Right ventricle myocardium superior (tissue), 1 donor: ENCODE measurements around the gene SDF4. TPM values are rescaled to one million over a fixed set of nuclear protein-coding genes. Genes with fewer than 3 reads are reported as not detected.

ENCODE experiments used
- ATAC-seq: fragments of 200-7000 bp; cut with Tn5 transposase; one replicate; pipeline ENCODE4 v1.9.1; 2020; ENCODE audit warnings: mild to moderate bottlenecking; ENCODE audit not compliant: poor library complexity
- DNase-seq: peaks from one replicate; pipeline ENCODE4 v3.0.0-alpha.2; 2020
- intact Hi-C: fragments of 100-400 bp; cut with DNase I; formaldehyde crosslinking; loops from one replicate; pipeline ENCODE4 v1.11.2; 2022
- long read RNA-seq: library from polyadenylated mRNA; unstranded; transcript quantifications from one replicate; pipeline ENCODE4 v2.0.0, GENCODE V29; 2021
- total RNA-seq: library from RNA; stranded (reverse); fragmentation: NEBNext Ultra II Directional; extraction: Animal tissue kit (Norgen Biotek cat#: 25700); gene quantifications from one replicate; pipeline ENCODE4 v1.2.1, GENCODE V29; 2021
- donor health status: DM: no; HTN: yes; CAD: no; lungs with severe emphysema.

SDF4 gene
- total RNA-seq = 110 TPM
- long read RNA-seq, transcript SDF4-202 (7 exons, 1,956 nt) = major isoform, 289 of 492 reads
- long read RNA-seq, transcript SDF4-207 (3 exons, 3,516 nt) = minor isoform, 20 of 492 reads
- long read RNA-seq, transcript SDF4-206 (2 exons, 2,591 nt) = minor isoform, 5 of 492 reads
- long read RNA-seq, partial matches to known transcripts = 93 of 492 reads
- long read RNA-seq, other reads (novel, unspliced or antisense) = 85 of 492 reads

DNA sequence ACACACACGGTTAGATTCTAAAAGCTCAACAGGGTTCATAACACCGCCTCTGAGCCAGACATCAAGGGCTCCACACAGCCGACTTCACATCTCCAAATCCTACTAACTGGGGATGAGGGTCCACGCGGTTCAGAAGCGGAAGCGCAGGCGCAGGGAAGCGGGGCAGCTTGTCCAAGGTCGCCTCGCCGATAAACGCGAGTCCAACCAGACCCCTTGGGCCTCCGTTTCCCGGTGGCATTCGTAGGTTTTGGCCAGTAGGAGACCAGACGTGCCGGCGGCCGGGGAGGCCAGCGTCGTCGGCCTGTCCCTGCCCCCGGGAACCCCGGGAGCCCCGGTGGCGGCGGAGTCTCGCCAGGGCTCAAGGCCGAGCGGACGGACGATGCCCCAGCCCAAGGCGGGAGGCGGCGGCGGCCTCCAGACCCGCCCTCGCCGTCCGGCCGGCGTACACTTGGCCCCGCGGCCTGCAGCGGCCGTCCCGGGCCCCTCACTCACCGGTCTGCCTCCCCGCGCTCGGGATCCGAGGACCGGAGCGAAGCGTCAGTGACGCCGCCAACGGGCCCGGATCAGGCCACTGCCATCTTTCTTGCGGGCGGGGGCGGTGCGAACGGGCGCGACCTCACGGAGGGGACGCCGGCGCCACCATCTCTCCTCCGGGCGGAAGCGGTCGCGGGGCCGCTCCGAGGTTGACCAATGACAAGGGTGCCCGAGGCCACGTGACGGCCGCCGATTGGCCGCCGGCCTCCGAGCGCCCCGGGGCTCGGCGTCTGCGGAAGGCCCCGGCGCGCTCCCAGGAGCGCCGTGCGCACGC lies at the start of gene SDF4:
SDF4 (minus strand) TSS at position 602 of the 808 bp plus-strand sequence. CDS start 3,229 bp downstream, outside the sequence.
- DNase-seq (peak; percentile 99), ATAC-seq (peak; percentile 98)
- intact Hi-C loops = loop anchor here (5.0 kb wide), 1 partner anchor 109 kb away; no protein-coding TSS in a partner anchor

- DNase-seq (no peak), ATAC-seq (no peak)
- intact Hi-C loops = no loop called here
Measured at GRCh38 chr1:1280782-1281481, 49.1 kb upstream of the SDF4 start.

GRCh38 chr1:1279028-1279427 lies 47.2 kb upstream of the SDF4 start:
- intact Hi-C loops = no loop called here
- ATAC-seq (no peak), DNase-seq (no peak)

- intact Hi-C loops = no loop called here
- no peak for ATAC-seq
Measured at GRCh38 chr1:1278620-1279019, 46.8 kb upstream of the SDF4 start.

DNA sequence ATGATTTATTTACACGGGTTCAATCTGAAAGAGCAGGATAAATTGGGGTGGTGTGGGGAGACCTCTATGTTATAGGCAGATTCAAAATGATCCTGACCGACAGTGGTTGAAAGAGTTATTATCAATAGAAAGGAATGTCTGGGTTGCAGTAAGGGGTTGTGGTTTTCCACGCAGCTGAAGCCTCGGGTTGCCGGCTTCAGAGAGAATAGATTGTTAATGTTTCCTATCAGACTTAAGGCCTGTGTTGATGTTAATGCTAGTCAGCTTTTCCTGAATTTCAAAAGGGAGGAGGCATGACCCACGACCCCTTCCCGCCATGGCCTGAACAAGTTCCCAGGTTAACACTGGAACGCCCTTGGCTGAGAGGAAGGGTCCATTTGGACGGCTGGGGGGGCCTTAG lies 44.0 kb upstream of the SDF4 start:
- no peak for ATAC-seq
- no peak for DNase-seq
- intact Hi-C loops = no loop called here

More at GRCh38 chr1:1278620-1279019, 46.8 kb upstream of the SDF4 start:
- DNase-seq = no peak

GRCh38 chr1:1274931-1275431 lies 43.2 kb upstream of the SDF4 start:
- intact Hi-C loops = no loop called here
- ATAC-seq = no peak
- DNase-seq = no peak

GRCh38 chr1:1274299-1274930 lies 42.6 kb upstream of the SDF4 start:
- DNase-seq (no peak), ATAC-seq (peak; percentile 2)
- intact Hi-C loops = no loop called here

- intact Hi-C loops = no loop called here
- DNase-seq (peak; percentile 96), ATAC-seq (peak; percentile 98)
Measured at GRCh38 chr1:1273512-1274298, 41.9 kb upstream of the SDF4 start, which contains the start of gene UBE2J2. UBE2J2 (minus strand) TSS chr1:1273854; CDS start chr1:1267992, 5,862 bp downstream.

GRCh38 chr1:1273209-1273511 lies 41.4 kb upstream of the SDF4 start:
- ATAC-seq = no peak
- DNase-seq = no peak
- intact Hi-C loops = no loop called here

DNA sequence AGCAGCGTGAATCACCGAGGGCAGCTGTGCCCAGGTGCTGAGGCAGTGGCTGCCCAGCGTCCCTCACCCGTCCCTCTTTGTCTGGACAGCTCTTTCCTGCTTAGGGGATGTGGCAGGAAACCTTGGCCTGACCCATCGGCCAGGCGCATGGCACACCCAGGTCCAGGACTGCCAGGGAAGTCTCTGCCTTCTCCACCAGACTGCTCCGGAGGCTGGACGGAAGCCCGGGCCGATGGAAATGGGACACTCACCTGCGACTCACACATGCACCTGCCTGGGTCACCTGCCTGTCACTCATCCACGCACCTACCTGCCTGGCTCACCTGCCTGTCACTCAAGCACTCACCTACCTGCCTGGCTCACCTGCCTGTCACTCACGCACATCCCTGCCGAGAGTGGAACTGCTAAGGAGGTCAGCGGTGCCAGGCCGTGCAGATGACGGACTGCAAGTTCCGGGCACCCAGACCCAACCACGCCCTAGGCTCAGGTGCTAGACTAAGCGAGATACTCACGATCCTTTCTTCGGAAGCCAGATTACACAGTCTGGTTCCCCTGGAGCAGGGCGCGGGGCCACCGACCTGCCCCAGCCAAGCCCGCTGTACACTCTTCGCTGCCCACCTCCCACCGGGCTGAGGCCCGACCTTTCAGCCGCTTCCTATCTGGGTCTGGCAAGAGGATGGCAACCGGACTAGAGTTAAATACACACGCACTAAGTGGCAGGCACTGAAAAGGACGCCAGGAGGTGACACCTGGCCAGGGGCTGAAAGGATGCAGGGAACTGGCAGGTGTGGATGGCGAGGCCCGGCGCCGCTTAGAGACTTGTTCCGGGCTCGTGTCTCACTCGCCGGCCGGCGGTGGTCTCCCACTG lies 40.8 kb upstream of the SDF4 start:
- intact Hi-C loops = no loop called here
- ATAC-seq (no peak), DNase-seq (no peak)

DNA sequence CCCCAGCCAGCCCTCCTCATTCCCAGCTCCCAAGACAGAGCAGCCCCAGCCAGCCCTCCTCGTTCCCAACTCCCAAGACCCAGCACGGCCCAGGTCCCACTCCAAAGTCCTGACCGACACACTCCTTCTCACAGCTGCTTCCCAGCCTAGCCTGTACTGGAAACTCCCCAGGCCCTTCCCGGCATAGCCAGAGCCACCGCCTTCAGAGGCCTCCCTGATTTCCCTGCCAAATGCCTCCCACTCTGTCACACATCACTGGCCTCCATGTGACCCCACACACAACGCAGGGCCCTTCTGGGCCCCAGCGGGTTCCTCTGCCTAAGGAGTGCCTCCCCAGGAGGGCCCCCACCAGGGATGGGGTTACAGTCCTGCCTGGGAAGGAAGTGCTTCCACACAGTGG lies 39.0 kb upstream of the SDF4 start:
- ATAC-seq (no peak), DNase-seq (no peak)
- intact Hi-C loops = no loop called here

DNA sequence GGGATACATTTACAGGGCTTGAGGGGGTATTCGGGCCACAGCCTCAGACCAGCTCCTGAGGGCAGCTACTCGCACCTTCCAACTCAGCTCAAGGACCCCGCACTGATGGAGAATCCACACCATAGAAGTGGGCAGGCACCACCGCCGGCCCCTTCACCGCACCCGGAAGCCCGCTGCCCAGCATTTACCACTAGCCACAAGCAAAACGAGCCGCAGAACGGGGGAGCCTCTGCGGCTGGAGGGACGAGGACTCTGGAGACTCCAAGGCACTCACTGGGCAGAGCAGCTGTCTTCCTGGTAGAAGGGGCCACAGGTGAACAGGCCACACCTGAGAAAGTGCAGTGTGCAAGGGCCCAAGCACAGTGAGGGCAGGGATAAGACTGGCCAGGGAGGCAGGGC lies 36.5 kb upstream of the SDF4 start:
- intact Hi-C loops = no loop called here
- ATAC-seq (no peak), DNase-seq (no peak)

DNA sequence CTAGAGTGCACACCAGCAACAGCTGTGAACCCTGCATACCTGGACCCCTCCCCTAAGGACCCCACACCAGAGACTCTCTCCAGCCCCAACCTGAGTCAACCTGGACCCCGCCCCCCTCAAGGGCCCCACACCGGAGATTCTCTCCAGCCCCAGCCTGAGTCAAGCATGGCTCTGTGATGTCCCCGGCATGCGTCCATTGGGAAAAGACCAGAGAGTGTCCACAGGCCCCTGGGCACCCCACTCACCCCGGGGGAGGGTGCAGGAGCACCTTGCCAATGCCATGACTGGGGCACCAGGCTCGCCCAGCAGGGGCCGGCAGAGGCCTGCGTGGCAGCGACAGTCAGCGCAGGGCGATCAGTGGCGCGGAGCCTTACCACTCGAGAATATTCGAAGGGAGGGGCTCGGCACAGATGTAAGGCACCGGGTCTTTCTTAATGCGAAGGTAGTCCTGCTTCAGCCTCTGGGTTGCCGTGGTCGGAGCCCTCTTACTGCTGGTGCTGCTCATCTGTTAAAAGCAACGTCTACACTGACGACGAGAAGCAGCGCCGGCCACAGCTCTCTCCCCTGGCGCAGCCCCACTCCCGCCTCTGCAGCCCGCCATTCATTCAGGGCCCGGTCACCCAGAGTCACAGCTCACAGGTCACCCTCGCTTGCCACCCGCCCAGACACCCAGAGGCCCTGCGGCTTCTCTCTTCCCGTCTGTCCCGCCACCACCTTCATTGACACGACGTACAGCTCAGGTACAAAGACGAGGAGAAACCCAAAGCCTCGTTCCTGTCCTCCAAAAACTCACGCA lies 35.9 kb upstream of the SDF4 start:
- intact Hi-C loops = no loop called here
- DNase-seq (no peak), ATAC-seq (no peak)

GRCh38 chr1:1264868-1265272 lies 33.1 kb upstream of the SDF4 start:
- DNase-seq = no peak
- ATAC-seq = no peak

GRCh38 chr1:1264026-1264425 lies 32.2 kb upstream of the SDF4 start:
- no peak for DNase-seq
- intact Hi-C loops = no loop called here
- ATAC-seq = no peak

More at GRCh38 chr1:1264868-1265272, 33.1 kb upstream of the SDF4 start:
- intact Hi-C loops = no loop called here

DNA sequence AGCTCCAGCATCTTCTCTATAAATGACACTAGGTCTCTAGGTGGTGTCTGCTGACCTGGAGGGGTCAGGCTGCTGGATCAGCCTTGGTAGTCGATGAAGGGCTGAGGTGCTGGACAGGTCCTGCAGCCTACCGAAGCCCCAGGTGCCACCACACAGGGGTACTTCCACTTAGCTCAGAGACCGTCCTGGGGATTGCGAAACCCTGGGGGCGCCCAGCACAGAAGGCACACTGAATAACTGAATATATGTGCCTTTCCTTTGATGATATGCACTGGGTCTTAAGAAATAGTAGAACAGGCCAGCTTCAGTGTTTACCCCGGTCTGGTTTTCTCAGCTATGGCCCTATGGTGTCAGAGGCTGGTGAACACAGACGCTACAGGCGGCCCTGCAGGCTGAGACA lies 31.0 kb upstream of the SDF4 start:
- DNase-seq = no peak
- intact Hi-C loops = no loop called here
- no peak for ATAC-seq

- intact Hi-C loops = no loop called here
- ATAC-seq = no peak
- DNase-seq = no peak
Measured at GRCh38 chr1:1262071-1262470, 30.3 kb upstream of the SDF4 start.
